Measurements from ENCODE around the gene ELF2. TPM values are rescaled to one million over a fixed set of nuclear protein-coding genes. Genes with fewer than 3 reads are reported as not detected.
"Not testable (repeated sequence)": the region's sequence is repeated elsewhere in the genome, so short reads cannot be mapped to it uniquely, and the experiment has no call there.

ELF2 gene
- total RNA-seq, result 38.0 TPM
- long read RNA-seq, partial matches to known transcripts, result 1 of 12 reads
- long read RNA-seq, other reads (novel, unspliced or antisense), result 7 of 12 reads

GRCh38 chr4:139177049-139177868, at the start of gene ELF2:
TSS of gene ELF2 (minus strand) at chr4:139177218. CDS start at chr4:139137701, 39,517 bp downstream.
- ATAC-seq (peak; percentile 92), DNase-seq (ENCODE audit: missing footprints) (peak; percentile 98)
- intact Hi-C loops (cut with DNase I), result loop anchor here (2.0 to 5.0 kb wide), 3 partner anchors 95 to 145 kb away; partner anchors contain the start of gene NAA15

GRCh38 chr4:139223682-139224317, 46.8 kb upstream of the ELF2 start:
- peak; percentile 28 for ATAC-seq
- DNase-seq (ENCODE audit: missing footprints), result no peak
- intact Hi-C loops (cut with DNase I), result no loop called here

GRCh38 chr4:139222215-139222614, 45.2 kb upstream of the ELF2 start:
- intact Hi-C loops (cut with DNase I), result no loop called here
- DNase-seq (ENCODE audit: missing footprints) (no peak), ATAC-seq (no peak)

GRCh38 chr4:139221687-139222086, 44.7 kb upstream of the ELF2 start:
- intact Hi-C loops (cut with DNase I), result no loop called here
- no peak for DNase-seq (ENCODE audit: missing footprints)
- ATAC-seq, result no peak

GRCh38 chr4:139219450-139220055, 42.5 kb upstream of the ELF2 start:
- no peak for DNase-seq (ENCODE audit: missing footprints)
- intact Hi-C loops (cut with DNase I), result no loop called here
- no peak for ATAC-seq

DNA sequence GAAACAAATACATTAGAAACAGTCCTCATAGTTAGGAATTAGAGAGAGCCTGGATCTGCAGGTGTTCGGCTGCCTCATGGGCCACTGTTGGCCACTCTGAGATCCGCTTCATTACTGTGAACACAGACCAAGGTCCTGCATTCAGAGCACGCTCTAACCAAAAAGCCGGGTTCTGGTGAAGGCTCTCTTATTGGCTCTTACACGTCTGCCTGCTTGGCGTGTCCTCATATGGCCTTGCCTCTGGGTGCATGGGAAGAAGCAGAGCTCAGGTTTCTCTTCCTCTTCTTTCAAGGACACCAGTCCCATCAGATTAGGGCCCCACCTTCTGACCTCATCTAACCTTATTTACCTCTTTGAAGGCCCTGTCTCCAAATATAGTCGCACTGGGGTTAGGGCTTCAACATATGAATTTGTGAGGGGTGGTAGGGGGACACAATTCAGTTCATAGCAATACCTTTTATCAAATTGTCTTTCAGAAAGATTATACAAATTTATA, 37.1 kb upstream of the ELF2 start:
- DNase-seq (ENCODE audit: missing footprints) (peak; percentile 71), ATAC-seq (peak; percentile 79)
- intact Hi-C loops (cut with DNase I), result no loop called here

GRCh38 chr4:139213633-139214032, 36.6 kb upstream of the ELF2 start:
- intact Hi-C loops (cut with DNase I); ATAC-seq; DNase-seq (ENCODE audit: missing footprints): not testable (repeated sequence)

- DNase-seq (ENCODE audit: missing footprints), result no peak
- intact Hi-C loops (cut with DNase I), result no loop called here
Measured at GRCh38 chr4:139212900-139213299, 35.9 kb upstream of the ELF2 start.

DNA sequence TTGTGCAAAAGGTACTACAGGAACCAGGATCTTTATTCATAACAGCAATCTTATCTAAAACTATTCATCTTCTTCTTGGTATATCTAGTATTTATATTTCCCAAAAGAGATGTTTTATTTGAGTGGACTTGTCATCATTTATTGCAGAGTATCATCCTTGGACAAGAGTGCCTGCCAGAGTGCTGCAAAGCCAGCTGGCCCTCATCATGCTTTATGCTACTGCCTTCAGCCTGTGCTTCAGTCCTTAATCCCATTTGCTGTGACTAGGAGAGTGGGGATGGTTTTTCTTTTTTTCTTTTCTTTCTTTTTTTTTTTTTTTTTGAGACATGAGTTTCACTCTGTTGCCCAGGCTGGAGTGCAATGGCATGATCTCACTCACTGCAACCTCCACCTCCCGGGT, 33.5 kb upstream of the ELF2 start:
- intact Hi-C loops (cut with DNase I), result no loop called here
- ATAC-seq (no peak), DNase-seq (ENCODE audit: missing footprints) (no peak)

More at GRCh38 chr4:139212900-139213299, 35.9 kb upstream of the ELF2 start:
- ATAC-seq, result no peak

DNA sequence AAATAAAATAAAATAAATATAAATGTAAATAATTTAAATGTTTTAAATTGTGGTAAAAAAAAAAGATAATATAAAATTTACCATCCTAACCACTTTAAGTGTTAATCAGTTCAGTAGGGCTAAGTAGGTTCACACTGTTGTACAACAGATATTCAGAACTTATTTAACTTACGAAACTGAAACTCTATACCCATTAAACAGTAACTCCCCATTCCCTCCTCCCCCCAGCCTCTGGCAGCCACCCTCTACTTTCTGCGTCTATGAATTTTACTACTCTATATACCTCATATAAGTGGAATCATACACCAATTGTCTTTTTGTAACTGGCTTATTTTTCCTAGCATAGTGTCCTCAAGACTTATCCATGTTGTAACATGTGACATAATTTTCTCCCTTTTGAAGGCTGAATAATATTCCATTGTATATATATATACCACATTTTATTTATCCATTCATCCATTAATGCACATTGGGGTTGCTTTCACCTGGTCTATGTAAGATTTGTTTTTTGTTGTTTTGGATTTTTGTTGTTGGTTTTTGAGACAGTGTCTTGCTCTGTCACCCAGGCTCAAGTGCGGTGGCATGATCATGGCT, 32.5 kb upstream of the ELF2 start:
- DNase-seq (ENCODE audit: missing footprints) (no peak), ATAC-seq (no peak)
- intact Hi-C loops (cut with DNase I), result no loop called here

GRCh38 chr4:139208404-139208945, 31.5 kb upstream of the ELF2 start:
- DNase-seq (ENCODE audit: missing footprints) (no peak), ATAC-seq (peak; percentile 80)
- intact Hi-C loops (cut with DNase I), result no loop called here

DNA sequence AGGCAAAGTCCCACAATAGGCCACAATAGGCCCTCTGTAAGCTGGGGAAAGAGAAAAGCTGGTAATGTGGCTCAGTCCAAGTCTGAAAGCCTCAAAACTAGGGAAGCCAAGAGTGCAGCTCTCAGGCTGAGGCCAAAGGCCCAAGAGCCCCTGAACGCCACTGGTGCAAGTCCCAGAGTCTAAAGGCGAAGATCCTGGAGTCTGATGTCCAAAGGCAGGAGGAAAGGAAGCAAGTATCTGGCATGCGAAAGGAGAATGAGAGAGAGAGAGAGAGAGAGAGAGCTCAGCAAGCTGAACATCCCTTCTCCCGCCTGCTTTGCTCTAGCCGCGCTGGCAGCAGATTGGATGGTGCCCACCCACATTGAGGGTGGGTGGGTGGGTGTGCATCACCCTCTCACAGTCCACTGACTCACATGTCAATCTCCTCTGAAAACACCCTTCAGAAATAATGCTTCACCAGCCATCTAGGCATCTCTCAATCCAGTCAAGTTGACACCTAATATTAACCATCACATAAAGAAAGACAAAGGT, 30.9 kb upstream of the ELF2 start:
- ATAC-seq, result peak; percentile 64
- intact Hi-C loops (cut with DNase I), result no loop called here
- DNase-seq (ENCODE audit: missing footprints), result no peak

DNA sequence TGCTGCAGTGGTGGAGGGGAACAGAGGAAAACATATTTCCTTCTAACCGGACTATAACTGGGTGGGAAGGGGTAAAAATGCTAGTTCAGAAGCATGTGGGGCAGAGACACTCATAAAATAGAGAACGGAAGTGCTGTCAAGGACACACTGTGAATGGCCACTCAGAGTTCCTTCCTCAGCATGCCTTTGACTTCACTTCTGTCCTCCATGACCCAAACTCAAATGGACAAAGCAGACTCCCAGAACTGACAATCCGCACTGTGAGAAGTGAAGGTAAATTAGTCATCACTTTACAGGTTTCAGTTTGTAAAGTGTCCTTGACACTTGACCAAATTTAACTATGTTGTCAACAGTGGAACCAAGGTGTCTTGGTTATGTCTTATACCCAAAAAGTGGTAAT, 30.2 kb upstream of the ELF2 start:
- DNase-seq (ENCODE audit: missing footprints) (no peak), ATAC-seq (peak; percentile 49)
- intact Hi-C loops (cut with DNase I), result no loop called here

- no peak for DNase-seq (ENCODE audit: missing footprints)
- intact Hi-C loops (cut with DNase I), result no loop called here
- no peak for ATAC-seq
Measured at GRCh38 chr4:139202991-139203390, 26.0 kb upstream of the ELF2 start.

- ATAC-seq, result no peak
- no peak for DNase-seq (ENCODE audit: missing footprints)
- intact Hi-C loops (cut with DNase I), result no loop called here
Measured at GRCh38 chr4:139200506-139200905, 23.5 kb upstream of the ELF2 start.

GRCh38 chr4:139200102-139200501, 23.1 kb upstream of the ELF2 start:
- ATAC-seq (no peak), DNase-seq (ENCODE audit: missing footprints) (no peak)
- intact Hi-C loops (cut with DNase I), result no loop called here

GRCh38 chr4:139197214-139197613, 20.2 kb upstream of the ELF2 start:
- DNase-seq (ENCODE audit: missing footprints); ATAC-seq; intact Hi-C loops (cut with DNase I): not testable (repeated sequence)

GRCh38 chr4:139196462-139196861, 19.4 kb upstream of the ELF2 start:
- DNase-seq (ENCODE audit: missing footprints) (no peak), ATAC-seq (no peak)
- intact Hi-C loops (cut with DNase I), result no loop called here

DNA sequence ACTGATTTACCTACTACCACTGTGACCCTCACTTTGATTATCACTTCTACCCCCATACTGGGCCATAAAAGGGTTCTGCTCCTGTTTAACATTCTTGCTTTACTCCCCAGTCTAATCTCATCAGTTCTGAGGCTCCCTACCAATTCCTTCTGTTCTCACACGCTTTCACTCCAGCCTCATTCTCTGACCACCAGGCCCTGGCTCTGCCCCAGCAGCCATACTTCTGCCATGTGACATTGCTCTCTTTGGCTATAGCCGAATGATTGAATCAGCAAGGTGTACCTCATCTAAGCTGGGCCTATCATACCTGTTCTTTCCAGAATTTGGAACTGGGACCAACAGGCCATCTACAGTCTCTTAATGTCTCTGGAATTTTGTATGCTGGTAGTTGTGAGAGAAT, 14.4 kb upstream of the ELF2 start:
- DNase-seq (ENCODE audit: missing footprints), result no peak
- intact Hi-C loops (cut with DNase I), result no loop called here
- ATAC-seq, result no peak
